Renal cortical epithelial cell (primary cell): Measurements from ENCODE around the gene FGD5. TPM values are rescaled to one million over a fixed set of nuclear protein-coding genes. Genes with fewer than 3 reads are reported as not detected.
A peak's percentile ranks its signal among the peaks of the same experiment; 100 is the strongest.
"Not testable (repeated sequence)": the region's sequence is repeated elsewhere in the genome, so short reads cannot be mapped to it uniquely, and the experiment has no call there.

Source experiments
- DNase-seq: peaks from one replicate; pipeline ENCODE4 v3.0.0-alpha.2; 2011; ENCODE audit warnings: low read depth
- total RNA-seq: library from RNA; depleted of rRNA; stranded (reverse); fragments of >200 nt; gene quantifications from 2 replicates; pipeline ENCODE4 v1.2.3, GENCODE V29; 2014

Gene FGD5
- total RNA-seq, 1 donor from 2014 or later, result 0.30 TPM

- DNase-seq, result no peak
Measured at GRCh38 chr3:14877469-14877868, 58.7 kb downstream of the FGD5 start.

GRCh38 chr3:14879211-14879874 lies 60.6 kb downstream of the FGD5 start:
- no peak for DNase-seq

GRCh38 chr3:14880447-14881106 lies 61.8 kb downstream of the FGD5 start:
- no peak for DNase-seq

GRCh38 chr3:14883226-14883625 lies 64.5 kb downstream of the FGD5 start:
- no peak for DNase-seq

- no peak for DNase-seq
Measured at GRCh38 chr3:14884665-14885064, 65.9 kb downstream of the FGD5 start.

GRCh38 chr3:14885307-14885706 lies 66.5 kb downstream of the FGD5 start:
- no peak for DNase-seq

- no peak for DNase-seq
Measured at GRCh38 chr3:14886101-14886500, 67.3 kb downstream of the FGD5 start.

- DNase-seq, result no peak
Measured at GRCh38 chr3:14889205-14889604, 70.4 kb downstream of the FGD5 start.

GRCh38 chr3:14889943-14890342 lies 71.2 kb downstream of the FGD5 start:
- no peak for DNase-seq

GRCh38 chr3:14890476-14890875 lies 71.7 kb downstream of the FGD5 start:
- peak; percentile 53 for DNase-seq

- DNase-seq, result no peak
Measured at GRCh38 chr3:14891135-14892132, 72.7 kb downstream of the FGD5 start.

GRCh38 chr3:14892226-14892625 lies 73.5 kb downstream of the FGD5 start:
- DNase-seq, result no peak

GRCh38 chr3:14894085-14894484 lies 75.3 kb downstream of the FGD5 start:
- no peak for DNase-seq

GRCh38 chr3:14897266-14897665 lies 78.5 kb downstream of the FGD5 start:
- DNase-seq, result no peak

- no peak for DNase-seq
Measured at GRCh38 chr3:14898929-14899328, 80.2 kb downstream of the FGD5 start.

- DNase-seq, result no peak
Measured at GRCh38 chr3:14899993-14900618, 81.3 kb downstream of the FGD5 start.

GRCh38 chr3:14900881-14901873 lies 82.4 kb downstream of the FGD5 start:
- no peak for DNase-seq

GRCh38 chr3:14902719-14903118 lies 84.0 kb downstream of the FGD5 start:
- no peak for DNase-seq

GRCh38 chr3:14903501-14903900 lies 84.7 kb downstream of the FGD5 start:
- not testable (repeated sequence) for DNase-seq

GRCh38 chr3:14905055-14905657 lies 86.4 kb downstream of the FGD5 start:
- no peak for DNase-seq
